Ectodermal cell (in vitro differentiated cells): Measurements from ENCODE around the gene HPGDS.

Experiments
- H3K27ac ChIP-seq: 2 replicates; pipeline ENCODE4 v1.7.0; 2013; ENCODE audit warnings: mild to moderate bottlenecking, low read depth, low read length; ENCODE audit not compliant: insufficient read depth, poor library complexity, severe bottlenecking
- H3K27me3 ChIP-seq: 2 replicates; pipeline ENCODE4 v1.7.0; 2013; ENCODE audit warnings: mild to moderate bottlenecking, low read length; ENCODE audit not compliant: insufficient read depth, control insufficient read depth, poor library complexity, severe bottlenecking
- H3K36me3 ChIP-seq: one replicate; pipeline ENCODE4 v1.7.0; 2013; ENCODE audit warnings: low read length; ENCODE audit not compliant: control insufficient read depth, insufficient read depth
- H3K4me1 ChIP-seq: one replicate; pipeline ENCODE4 v1.7.0; 2013; ENCODE audit warnings: low read length; ENCODE audit not compliant: control insufficient read depth, insufficient read depth
- H3K4me3 ChIP-seq: 2 replicates; pipeline ENCODE4 v1.7.0; 2013; ENCODE audit warnings: low read depth, low read length, control low read depth; ENCODE audit not compliant: insufficient read depth
- H3K9me3 ChIP-seq: 2 replicates; pipeline ENCODE4 v1.7.0; 2013; ENCODE audit warnings: mild to moderate bottlenecking, low read length, moderate library complexity; ENCODE audit not compliant: control insufficient read depth
- WGBS, 2 experiments: methylation state at CpG; one replicate each; pipeline ENCODE4 v1.1.7; 2013; ENCODE audit warnings: missing lambda C conversion rate in 2 of 2; 5-methylcytosine and 5-hydroxymethylcytosine counted together

HPGDS gene

DNA sequence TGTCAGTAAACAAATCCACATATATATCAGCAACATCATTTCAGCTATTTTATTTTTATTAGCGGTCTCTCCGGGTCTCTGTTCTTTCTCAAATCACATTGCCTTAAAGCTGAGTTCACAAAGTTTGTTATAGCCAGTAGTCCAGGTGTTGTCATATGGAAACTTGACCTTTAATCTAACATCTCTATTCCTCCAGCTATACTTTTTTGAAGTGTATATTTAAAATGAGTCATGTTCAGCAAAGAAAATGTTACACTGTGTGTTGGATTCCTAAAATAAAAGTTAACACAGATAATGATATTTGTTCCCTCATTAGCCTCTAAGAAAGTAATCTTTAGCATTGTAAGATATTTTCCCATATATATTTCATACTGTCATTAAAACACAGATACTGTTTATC, 71.4 kb downstream of the HPGDS start:
- Histone ChIP-seq H3K27ac (no peak overlapping the region), H3K36me3 (peaks cover 13% of the 10 kb centered on the region), H3K9me3 (no peaks in the 10 kb centered on the region), H3K27me3 (no peaks in the 10 kb centered on the region), H3K4me1 (no peaks in the 10 kb centered on the region), H3K4me3 (no peak overlapping the region)
- 75 to 77% methylated on average over 2 of the region's 2 CpGs for WGBS, 2 experiments

DNA sequence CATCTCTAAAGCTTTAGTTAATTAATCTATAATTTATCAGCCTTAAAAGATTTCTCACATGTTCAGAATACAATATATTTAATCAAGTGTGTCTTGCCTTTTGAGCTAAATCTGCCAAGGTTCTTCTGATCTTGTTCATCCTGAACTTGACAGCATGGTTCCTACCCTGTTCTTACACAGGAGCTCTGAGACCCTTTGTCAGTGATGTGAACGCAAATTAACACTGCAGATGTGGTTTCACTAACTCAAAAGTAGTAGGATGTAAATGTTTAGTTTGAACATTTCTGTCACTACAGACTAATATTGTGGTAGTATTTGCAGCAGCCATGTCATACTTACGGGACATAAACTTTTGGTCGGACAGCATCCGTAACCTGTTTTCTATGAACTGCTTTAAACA, 75.6 kb downstream of the HPGDS start:
- Histone ChIP-seq H3K27ac (no peak overlapping the region), H3K27me3 (no peaks in the 10 kb centered on the region), H3K4me3 (no peak overlapping the region), H3K36me3 (peaks cover 8% of the 10 kb centered on the region), H3K9me3 (no peaks in the 10 kb centered on the region), H3K4me1 (no peaks in the 10 kb centered on the region)
- WGBS, 2 experiments, result 97 to 99% methylated on average over 4 of the region's 4 CpGs

GRCh38 chr4:94262163-94263016, 80.2 kb downstream of the HPGDS start:
- Histone ChIP-seq H3K4me1 (no peaks in the 10 kb centered on the region), H3K36me3 (peaks cover 5% of the 10 kb centered on the region), H3K27me3 (no peaks in the 10 kb centered on the region), H3K9me3 (no peaks in the 10 kb centered on the region), H3K4me3 (no peak overlapping the region), H3K27ac (no peak overlapping the region)
- 93 to 99% methylated on average over 4 to 5 of the region's 5 CpGs for WGBS, 2 experiments

DNA sequence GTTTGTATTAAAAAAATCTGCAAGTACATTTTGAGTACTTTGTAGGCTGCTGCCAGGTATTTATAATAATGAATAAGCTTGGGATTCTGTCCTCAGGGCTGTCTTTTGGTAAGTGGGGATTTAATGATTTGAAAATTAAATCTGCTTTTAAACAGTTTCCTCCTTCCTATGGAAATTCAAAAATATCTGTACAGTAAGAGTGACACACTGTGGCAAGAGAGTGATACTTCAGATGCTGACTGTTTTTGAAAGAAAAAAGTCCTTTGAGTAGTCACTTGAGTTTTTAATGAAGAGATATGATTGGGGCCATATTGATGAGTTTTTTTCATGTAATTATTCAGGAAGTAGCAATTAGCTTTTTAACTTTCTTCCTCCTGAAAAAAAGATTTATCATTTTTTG, 85.8 kb downstream of the HPGDS start:
- H3K4me3 ChIP-seq, result no peak overlapping the region
- H3K9me3 ChIP-seq, result no peaks in the 10 kb centered on the region
- H3K27ac ChIP-seq, result no peak overlapping the region
- no peaks in the 10 kb centered on the region for H3K27me3 ChIP-seq
- peaks cover 8% of the 10 kb centered on the region for H3K36me3 ChIP-seq
- no peaks in the 10 kb centered on the region for H3K4me1 ChIP-seq

- Histone ChIP-seq H3K27ac (no peak overlapping the region), H3K36me3 (peaks cover 8% of the 10 kb centered on the region), H3K9me3 (no peaks in the 10 kb centered on the region), H3K4me3 (no peak overlapping the region), H3K4me1 (no peaks in the 10 kb centered on the region), H3K27me3 (no peaks in the 10 kb centered on the region)
- 93 to 96% methylated on average over 7 to 8 of the region's 8 CpGs for WGBS, 2 experiments
Measured at GRCh38 chr4:94256144-94256783, 86.4 kb downstream of the HPGDS start.

- H3K36me3 ChIP-seq, result peaks cover 8% of the 10 kb centered on the region
- H3K27ac ChIP-seq, result no peak overlapping the region
Measured at GRCh38 chr4:94253036-94253435, 89.6 kb downstream of the HPGDS start.

GRCh38 chr4:94251094-94251493, 91.5 kb downstream of the HPGDS start:
- Histone ChIP-seq H3K4me1 (no peaks in the 10 kb centered on the region), H3K27me3 (no peaks in the 10 kb centered on the region), H3K9me3 (no peaks in the 10 kb centered on the region), H3K4me3 (no peak overlapping the region), H3K27ac (no peak overlapping the region), H3K36me3 (peaks cover 8% of the 10 kb centered on the region)

More at GRCh38 chr4:94253036-94253435, 89.6 kb downstream of the HPGDS start:
- H3K27me3 ChIP-seq, result no peaks in the 10 kb centered on the region
- H3K9me3 ChIP-seq, result no peaks in the 10 kb centered on the region
- H3K4me3 ChIP-seq, result no peak overlapping the region
- WGBS, 2 experiments, result 90 to 94% methylated on average over 2 of the region's 3 CpGs
- no peaks in the 10 kb centered on the region for H3K4me1 ChIP-seq
